ENCODE results near the gene PTPN14.

PTPN14 gene

GRCh38 chr1:214404154-214404553 is 147.2 kb downstream of the PTPN14 start (continued):
- no peak for TF ChIP-seq PPARA (CRISPR knock-in tag; IDR thresholded peaks at IDR 0.05; ENCODE audit: borderline replicate concordance)

GRCh38 chr1:214403431-214403830 is 148.0 kb downstream of the PTPN14 start:
- no peak for ATAC-seq
- TF ChIP-seq GLIS3 (CRISPR knock-in tag; IDR thresholded peaks at IDR 0.05) = no peak
- no peak for TF ChIP-seq OSR1 (CRISPR knock-in tag; IDR thresholded peaks at IDR 0.05)
- TF ChIP-seq ZNF8 (CRISPR knock-in tag; IDR thresholded peaks at IDR 0.05) = no peak

DNA sequence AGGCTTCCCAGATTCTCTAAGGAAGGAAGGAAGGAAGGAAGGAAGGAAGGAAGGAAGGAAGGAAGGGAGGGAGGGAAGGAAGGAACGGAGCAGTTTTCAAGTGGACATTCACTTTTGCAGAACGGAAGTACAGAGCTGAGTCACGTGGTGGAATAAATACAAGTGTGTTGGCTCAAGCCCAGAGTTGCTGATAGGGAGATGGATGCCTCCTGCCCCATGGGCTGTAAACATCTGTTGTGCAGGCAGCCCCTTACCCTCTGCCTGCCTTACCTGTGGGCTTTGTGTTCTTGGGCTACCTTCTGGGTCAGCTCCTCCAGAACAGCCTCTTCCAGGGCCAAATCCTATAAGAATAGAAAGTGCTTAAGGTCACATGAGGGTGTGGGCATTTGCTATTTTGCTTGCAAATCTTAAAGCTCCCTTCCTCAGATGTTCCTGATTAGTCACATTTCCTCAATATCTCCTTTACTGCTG is 148.8 kb downstream of the PTPN14 start:
- TF ChIP-seq CSDC2 (CRISPR knock-in tag; IDR thresholded peaks at IDR 0.05) = no peak
- TF ChIP-seq ZFP3 (CRISPR knock-in tag; IDR thresholded peaks at IDR 0.05) = no peak
- TF ChIP-seq ZNF8 (CRISPR knock-in tag; IDR thresholded peaks at IDR 0.05) = no peak
- no peak for TF ChIP-seq TSHZ2 (CRISPR knock-in tag; IDR thresholded peaks at IDR 0.05)
- no peak for TF ChIP-seq PPARA (CRISPR knock-in tag; IDR thresholded peaks at IDR 0.05; ENCODE audit: borderline replicate concordance)
- no peak for TF ChIP-seq ZNF565 (CRISPR knock-in tag; conservative IDR thresholded peaks at IDR 0.05; ENCODE audit: low read depth)
- peak; percentile 41 for ATAC-seq

DNA sequence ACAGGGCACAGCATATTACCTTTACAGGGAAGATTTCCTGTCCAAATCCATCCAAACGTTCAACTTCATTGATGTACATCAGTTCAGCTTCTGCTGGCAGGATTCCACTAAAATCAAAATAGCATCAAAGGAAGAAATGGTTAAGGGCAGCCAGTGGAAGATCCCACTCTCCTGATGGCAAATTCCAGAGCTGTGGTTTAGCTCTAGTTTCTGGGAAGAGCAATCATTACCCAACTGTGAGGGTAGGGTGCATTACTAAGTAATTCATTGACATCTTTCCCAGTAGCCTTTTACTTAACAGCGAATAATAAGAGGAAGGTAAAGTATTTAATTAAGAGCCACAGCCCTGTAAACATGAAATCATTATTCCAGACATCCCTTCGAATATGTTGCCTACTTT is 149.7 kb downstream of the PTPN14 start:
- TF ChIP-seq CSDC2 (CRISPR knock-in tag; IDR thresholded peaks at IDR 0.05) (no peak), GLIS3 (CRISPR knock-in tag; IDR thresholded peaks at IDR 0.05) (no peak), RARB (CRISPR knock-in tag; IDR thresholded peaks at IDR 0.05) (no peak), ARNTL (CRISPR knock-in tag; IDR thresholded peaks at IDR 0.05; ENCODE audit: borderline replicate concordance, low read depth) (no peak), ZNF8 (CRISPR knock-in tag; IDR thresholded peaks at IDR 0.05) (no peak), TCF4 (CRISPR knock-in tag; IDR thresholded peaks at IDR 0.05; ENCODE audit: borderline replicate concordance) (no peak), ZNF70 (CRISPR knock-in tag; IDR thresholded peaks at IDR 0.05) (no peak), SNAI2 (CRISPR knock-in tag; IDR thresholded peaks at IDR 0.05) (no peak), PPARA (CRISPR knock-in tag; IDR thresholded peaks at IDR 0.05; ENCODE audit: borderline replicate concordance) (no peak), ZFP3 (CRISPR knock-in tag; IDR thresholded peaks at IDR 0.05) (no peak), BACH2 (CRISPR knock-in tag; IDR thresholded peaks at IDR 0.05; ENCODE audit: borderline replicate concordance) (no peak), ESRRG (CRISPR knock-in tag; IDR thresholded peaks at IDR 0.05) (no peak), TSHZ2 (CRISPR knock-in tag; IDR thresholded peaks at IDR 0.05) (no peak), TOX (CRISPR knock-in tag; IDR thresholded peaks at IDR 0.05; ENCODE audit: borderline replicate concordance) (no peak), ISL1 (CRISPR knock-in tag; IDR thresholded peaks at IDR 0.05) (no peak), ZC3H10 (CRISPR knock-in tag; IDR thresholded peaks at IDR 0.05) (no peak), OSR1 (CRISPR knock-in tag; IDR thresholded peaks at IDR 0.05) (no peak)
- TF ChIP-seq, protein P1, sequence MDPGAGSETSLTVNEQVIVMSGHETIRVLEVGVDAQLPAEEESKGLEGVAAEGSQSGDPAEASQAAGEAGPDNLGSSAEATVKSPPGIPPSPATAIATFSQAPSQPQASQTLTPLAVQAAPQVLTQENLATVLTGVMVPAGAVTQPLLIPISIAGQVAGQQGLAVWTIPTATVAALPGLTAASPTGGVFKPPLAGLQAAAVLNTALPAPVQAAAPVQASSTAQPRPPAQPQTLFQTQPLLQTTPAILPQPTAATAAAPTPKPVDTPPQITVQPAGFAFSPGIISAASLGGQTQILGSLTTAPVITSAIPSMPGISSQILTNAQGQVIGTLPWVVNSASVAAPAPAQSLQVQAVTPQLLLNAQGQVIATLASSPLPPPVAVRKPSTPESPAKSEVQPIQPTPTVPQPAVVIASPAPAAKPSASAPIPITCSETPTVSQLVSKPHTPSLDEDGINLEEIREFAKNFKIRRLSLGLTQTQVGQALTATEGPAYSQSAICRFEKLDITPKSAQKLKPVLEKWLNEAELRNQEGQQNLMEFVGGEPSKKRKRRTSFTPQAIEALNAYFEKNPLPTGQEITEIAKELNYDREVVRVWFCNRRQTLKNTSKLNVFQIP (CRISPR knock-in tag; IDR thresholded peaks at IDR 0.05; ENCODE audit: borderline replicate concordance, low read depth) = no peak
- TF ChIP-seq, protein P2, sequence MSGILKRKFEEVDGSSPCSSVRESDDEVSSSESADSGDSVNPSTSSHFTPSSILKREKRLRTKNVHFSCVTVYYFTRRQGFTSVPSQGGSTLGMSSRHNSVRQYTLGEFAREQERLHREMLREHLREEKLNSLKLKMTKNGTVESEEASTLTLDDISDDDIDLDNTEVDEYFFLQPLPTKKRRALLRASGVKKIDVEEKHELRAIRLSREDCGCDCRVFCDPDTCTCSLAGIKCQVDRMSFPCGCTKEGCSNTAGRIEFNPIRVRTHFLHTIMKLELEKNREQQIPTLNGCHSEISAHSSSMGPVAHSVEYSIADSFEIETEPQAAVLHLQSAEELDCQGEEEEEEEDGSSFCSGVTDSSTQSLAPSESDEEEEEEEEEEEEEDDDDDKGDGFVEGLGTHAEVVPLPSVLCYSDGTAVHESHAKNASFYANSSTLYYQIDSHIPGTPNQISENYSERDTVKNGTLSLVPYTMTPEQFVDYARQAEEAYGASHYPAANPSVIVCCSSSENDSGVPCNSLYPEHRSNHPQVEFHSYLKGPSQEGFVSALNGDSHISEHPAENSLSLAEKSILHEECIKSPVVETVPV (CRISPR knock-in tag; IDR thresholded peaks at IDR 0.05) = no peak
- no peak for ATAC-seq

Data from SK-N-SH treated with all-trans-retinoic acid at 6 μM for 48 hours (cell line).